Neural progenitor cell (in vitro differentiated cells): Measurements from ENCODE around the gene INPP4B. TPM values are rescaled to one million over a fixed set of nuclear protein-coding genes. Genes with fewer than 3 reads are reported as not detected.

Experiments
- DNase-seq: peaks from one replicate; pipeline ENCODE4 v3.0.0-alpha.2; 2016; ENCODE audit warnings: low spot score
- H2AFZ ChIP-seq: fragments of 200-600 bp; sonication (generic); replicated peaks from 2 replicates; pipeline ENCODE4 v1.6.1; 2016; ENCODE audit warnings: antibody characterized with exemption
- H3F3A ChIP-seq: fragments of 200-600 bp; sonication (generic); 2 replicates; pipeline ENCODE4 v1.6.1; 2016; ENCODE audit warnings: antibody characterized with exemption, low read depth
- H3K27ac ChIP-seq: fragments of 200-600 bp; sonication (generic); 2 replicates; pipeline ENCODE4 v1.5.1; 2016; ENCODE audit warnings: mild to moderate bottlenecking
- H3K27me3 ChIP-seq: fragments of 200-600 bp; sonication (generic); 2 replicates; pipeline ENCODE4 v1.6.1; 2016; ENCODE audit warnings: mild to moderate bottlenecking, moderate library complexity
- H3K36me3 ChIP-seq: fragments of 200-600 bp; sonication (generic); 2 replicates; pipeline ENCODE4 v1.5.1; 2016
- H3K4me1 ChIP-seq: fragments of 200-600 bp; sonication (generic); 2 replicates; pipeline ENCODE4 v1.6.1; 2016; ENCODE audit warnings: mixed run types
- H3K4me2 ChIP-seq: fragments of 200-600 bp; sonication (generic); 2 replicates; pipeline ENCODE4 v1.6.1; 2016
- H3K4me3 ChIP-seq: fragments of 200-600 bp; sonication (generic); 2 replicates; pipeline ENCODE4 v1.5.1; 2016
- H3K79me2 ChIP-seq: fragments of 200-600 bp; sonication (generic); 2 replicates; pipeline ENCODE4 v1.6.1; 2016; ENCODE audit warnings: low read depth
- H3K9ac ChIP-seq: fragments of 200-600 bp; sonication (generic); 2 replicates; pipeline ENCODE4 v1.6.1; 2016
- H3K9me3 ChIP-seq: fragments of 200-600 bp; sonication (generic); 2 replicates; pipeline ENCODE4 v1.5.1; 2016; ENCODE audit warnings: low read depth
- H4K20me1 ChIP-seq: fragments of 200-600 bp; sonication (generic); 2 replicates; pipeline ENCODE4 v1.6.1; 2016; ENCODE audit warnings: low read depth
- H3K27ac Mint-ChIP-seq: 3 replicates; pipeline ENCODE4 v1.8.0; 2021; ENCODE audit warnings: mixed read lengths
- H3K27me3 Mint-ChIP-seq: 2 replicates; pipeline ENCODE4 v1.8.0; 2022; ENCODE audit warnings: low read depth, mild to moderate bottlenecking, inconsistent platforms, moderate library complexity, mixed read lengths; ENCODE audit not compliant: insufficient read depth
- H3K36me3 Mint-ChIP-seq: 3 replicates; pipeline ENCODE4 v1.8.0; 2021; ENCODE audit warnings: mixed read lengths
- H3K4me1 Mint-ChIP-seq: 3 replicates; pipeline ENCODE4 v1.8.0; 2021; ENCODE audit warnings: mixed read lengths
- H3K4me3 Mint-ChIP-seq: 3 replicates; pipeline ENCODE4 v1.8.0; 2021; ENCODE audit warnings: mild to moderate bottlenecking, moderate library complexity, mixed read lengths
- H3K9me3 Mint-ChIP-seq: 3 replicates; pipeline ENCODE4 v1.8.0; 2020; ENCODE audit warnings: mixed read lengths
- CTCF ChIP-seq: fragments of 200-600 bp; sonication (generic); IDR thresholded peaks from 2 replicates; pipeline ENCODE4 v1.5.1; 2017; ENCODE audit warnings: antibody characterized with exemption, mild to moderate bottlenecking
- EZH2 ChIP-seq: fragments of 200-600 bp; sonication (generic); IDR thresholded peaks from 2 replicates; pipeline ENCODE4 v1.6.1; 2017; ENCODE audit warnings: antibody characterized with exemption, mild to moderate bottlenecking, moderate library complexity
- EZH2phosphoT487 ChIP-seq: fragments of 200-600 bp; sonication (generic); IDR thresholded peaks from 2 replicates; pipeline ENCODE4 v1.6.1; 2017; ENCODE audit warnings: antibody characterized with exemption
- total RNA-seq: library from RNA; depleted of rRNA; stranded (reverse); fragments of >200 nt; gene quantifications from 2 replicates; pipeline ENCODE4 v1.2.3, GENCODE V29; 2015; ENCODE audit warnings: low replicate concordance

Gene INPP4B
- total RNA-seq, 1 donor from 2014 or later: 1.3 TPM

- Histone ChIP-seq H4K20me1 (no peaks in the 10 kb centered on the region), H3K27ac (no peak overlapping the region), H3K9ac (no peak overlapping the region), H3K4me3 (no peak overlapping the region), H3K27me3 (no peaks in the 10 kb centered on the region), H3K79me2 (no peaks in the 10 kb centered on the region), H2AFZ (no peak overlapping the region), H3K4me1 (no peaks in the 10 kb centered on the region), H3K36me3 (peaks cover 3% of the 10 kb centered on the region), H3K4me2 (no peak overlapping the region), H3K9me3 (no peaks in the 10 kb centered on the region), H3F3A (no peaks in the 10 kb centered on the region)
- TF ChIP-seq EZH2: no peak
- no peak for TF ChIP-seq EZH2phosphoT487
- TF ChIP-seq CTCF: no peak
- Mint-ChIP-seq H3K4me1 (no peaks in the 10 kb centered on the region), H3K27me3 (no peaks in the 10 kb centered on the region), H3K27ac (no peak overlapping the region), H3K36me3 (no peaks in the 10 kb centered on the region), H3K4me3 (no peak overlapping the region), H3K9me3 (no peaks in the 10 kb centered on the region)
- no peak for DNase-seq
Observed at GRCh38 chr4:142631836-142632235, 214.3 kb downstream of the INPP4B start.

DNA sequence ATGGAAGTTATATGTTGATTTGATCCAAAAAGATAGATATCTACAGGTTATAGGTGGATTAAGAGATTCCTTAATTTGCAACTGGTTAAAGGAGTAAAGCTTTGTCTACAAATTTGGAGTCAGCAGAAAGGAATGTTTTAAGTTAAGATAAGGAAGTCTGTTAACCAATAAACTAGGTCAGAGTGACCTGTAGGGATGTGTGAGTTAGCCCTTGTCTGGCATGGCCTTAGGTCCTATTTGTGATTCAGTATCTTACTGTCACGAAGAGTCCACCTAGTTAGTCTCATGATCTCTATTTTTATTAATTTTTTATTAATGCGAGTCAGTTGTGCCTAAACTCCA lies 230.8 kb downstream of the INPP4B start:
- Histone ChIP-seq H3K27ac (no peak overlapping the region), H3K4me1 (peaks cover 4% of the 10 kb centered on the region), H3K9me3 (no peaks in the 10 kb centered on the region), H3K36me3 (no peaks in the 10 kb centered on the region), H4K20me1 (no peaks in the 10 kb centered on the region), H3K4me3 (no peak overlapping the region), H3K4me2 (no peak overlapping the region), H3K9ac (no peak overlapping the region), H2AFZ (no peak overlapping the region), H3K27me3 (no peaks in the 10 kb centered on the region), H3F3A (no peaks in the 10 kb centered on the region), H3K79me2 (no peaks in the 10 kb centered on the region)
- Mint-ChIP-seq H3K27me3 (no peaks in the 10 kb centered on the region), H3K27ac (no peak overlapping the region), H3K9me3 (peaks cover 6% of the 10 kb centered on the region), H3K4me1 (no peaks in the 10 kb centered on the region), H3K4me3 (no peak overlapping the region), H3K36me3 (no peaks in the 10 kb centered on the region)
- TF ChIP-seq EZH2: no peak
- TF ChIP-seq EZH2phosphoT487: no peak
- no peak for TF ChIP-seq CTCF
- no peak for DNase-seq

GRCh38 chr4:142614621-142615323 lies 231.3 kb downstream of the INPP4B start:
- Histone ChIP-seq H4K20me1 (no peaks in the 10 kb centered on the region), H3K4me2 (no peak overlapping the region), H3K27me3 (no peaks in the 10 kb centered on the region), H3K4me1 (peaks cover 4% of the 10 kb centered on the region), H3K36me3 (no peaks in the 10 kb centered on the region), H2AFZ (no peak overlapping the region), H3K27ac (no peak overlapping the region), H3K9me3 (no peaks in the 10 kb centered on the region), H3K4me3 (no peak overlapping the region), H3K79me2 (no peaks in the 10 kb centered on the region), H3F3A (no peaks in the 10 kb centered on the region), H3K9ac (no peak overlapping the region)
- TF ChIP-seq EZH2: no peak
- peaks cover 6% of the 10 kb centered on the region for H3K9me3 Mint-ChIP-seq
- H3K4me1 Mint-ChIP-seq: no peaks in the 10 kb centered on the region
- no peak overlapping the region for H3K4me3 Mint-ChIP-seq
- DNase-seq: no peak
- H3K27me3 Mint-ChIP-seq: no peaks in the 10 kb centered on the region
- no peak overlapping the region for H3K27ac Mint-ChIP-seq
- no peaks in the 10 kb centered on the region for H3K36me3 Mint-ChIP-seq

DNA sequence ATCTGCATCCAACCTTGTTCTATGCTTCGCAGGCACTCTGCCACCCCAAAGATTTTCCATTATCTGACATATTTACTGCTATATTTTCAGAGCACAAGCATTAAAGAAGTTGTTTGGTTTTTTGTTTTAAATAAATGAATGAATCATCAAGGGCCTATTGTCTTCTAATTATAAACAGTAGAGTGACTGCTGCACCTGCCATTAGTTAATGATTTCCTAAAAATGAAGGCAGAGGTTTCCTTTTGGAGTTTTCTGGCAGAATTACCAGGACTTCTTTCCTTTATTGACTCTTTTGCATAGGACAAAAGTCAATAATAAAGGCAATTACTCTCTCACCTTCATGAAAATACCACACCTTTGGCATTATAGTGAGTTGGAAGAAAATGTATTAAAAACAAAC lies 238.1 kb downstream of the INPP4B start:
- no peak overlapping the region for H3K27ac Mint-ChIP-seq
- no peaks in the 10 kb centered on the region for H3K4me1 Mint-ChIP-seq
- H3K4me3 ChIP-seq: no peak overlapping the region

More for the DNA sequence above, 238.1 kb downstream of the INPP4B start:
- no peak overlapping the region for H3K9ac ChIP-seq
- Mint-ChIP-seq H3K9me3 (peaks cover 17% of the 10 kb centered on the region), H3K4me3 (no peak overlapping the region), H3K27me3 (no peaks in the 10 kb centered on the region), H3K36me3 (no peaks in the 10 kb centered on the region)
- H3K79me2 ChIP-seq: no peaks in the 10 kb centered on the region
- no peak overlapping the region for H3K27ac ChIP-seq
- H4K20me1 ChIP-seq: no peaks in the 10 kb centered on the region
- peaks cover 4% of the 10 kb centered on the region for H3K9me3 ChIP-seq
- no peak for TF ChIP-seq CTCF
- no peak for TF ChIP-seq EZH2
- no peak for TF ChIP-seq EZH2phosphoT487
- H2AFZ ChIP-seq: no peak overlapping the region
- H3K4me1 ChIP-seq: peaks cover 3% of the 10 kb centered on the region
- no peak overlapping the region for H3K4me2 ChIP-seq
- no peaks in the 10 kb centered on the region for H3K27me3 ChIP-seq
- H3K36me3 ChIP-seq: no peaks in the 10 kb centered on the region
- DNase-seq: no peak
- no peaks in the 10 kb centered on the region for H3F3A ChIP-seq
